Measurements from ENCODE around the gene DNM3.

GRCh38 chr1:172324086-172324485, 482.8 kb downstream of the DNM3 start:
- TF ChIP-seq CTCF (optimal IDR thresholded peaks at IDR 0.05 in 1 of 3, IDR thresholded peaks at IDR 0.05 in 1 of 3, conservative IDR thresholded peaks at IDR 0.05 in 1 of 3; ENCODE audit: extremely low read depth in 1 of 3, insufficient read depth in 2 of 3, low read length in 3 of 3) = no peak
- no peak for TF ChIP-seq EZH2 (IDR thresholded peaks at IDR 0.05; ENCODE audit: low read length)
